Kidney (tissue), 14 donors: ENCODE results near the gene FRMD4A. TPM values are rescaled to one million over a fixed set of nuclear protein-coding genes. Genes with fewer than 3 reads are reported as not detected.

Experiments used
- DNase-seq, 5 donors: peaks; one replicate each; pipeline ENCODE4 v3.0.0-alpha.2; 2013 to 2020
- FAIRE-seq: peaks from 2 replicates; lab custom pipeline; 2012; peaks lifted over from hg19 to GRCh38; lab: Jason Lieb, UNC
- H3K27ac ChIP-seq, 2 donors: one replicate each; pipeline ENCODE4 v1.7.0; 2013; ENCODE audit warnings: low read depth in 2 of 2, low read length in 2 of 2, inconsistent platforms in 1 of 2
- H3K27me3 ChIP-seq: one replicate; pipeline ENCODE4 v1.7.1; 2013; ENCODE audit warnings: low read length, inconsistent platforms; ENCODE audit not compliant: control insufficient read depth, insufficient read depth
- H3K36me3 ChIP-seq, 3 donors: one replicate each; pipeline versions ENCODE4 v1.7.0 to v1.7.1; 2013; ENCODE audit warnings: low read length in 3 of 3, control low read depth in 1 of 3, inconsistent platforms in 1 of 3; ENCODE audit not compliant: insufficient read depth in 3 of 3, control insufficient read depth in 2 of 3
- H3K4me1 ChIP-seq, 3 donors: one replicate each; pipeline versions ENCODE4 v1.7.0 to v1.7.1; 2013; ENCODE audit warnings: low read length in 3 of 3, inconsistent platforms in 1 of 3, low read depth in 1 of 3; ENCODE audit not compliant: control insufficient read depth in 2 of 3, insufficient read depth in 2 of 3
- H3K4me3 ChIP-seq, 3 donors: one replicate each; pipeline versions ENCODE4 v1.7.0 to v1.8.1; 2013; ENCODE audit warnings: low read length in 3 of 3, control low read depth in 1 of 3, inconsistent platforms in 1 of 3
- H3K9ac ChIP-seq, 3 donors: one replicate each; pipeline versions ENCODE4 v1.7.0 to v1.7.1; 2013; ENCODE audit warnings: low read length in 3 of 3, control low read depth in 1 of 3, inconsistent platforms in 1 of 3
- H3K9me3 ChIP-seq, 3 donors: one replicate each; pipeline versions ENCODE4 v1.7.0 to v1.7.1; 2013; ENCODE audit warnings: low read length in 3 of 3, control low read depth in 1 of 3, inconsistent platforms in 1 of 3; ENCODE audit not compliant: control insufficient read depth in 2 of 3, insufficient read depth in 1 of 3
- intact Hi-C: fragments of 100-400 bp; cut with DNase I; formaldehyde crosslinking; loops from one replicate; pipeline ENCODE4 v1.11.1; 2022
- polyA plus RNA-seq: library from polyadenylated mRNA; stranded (reverse); fragments of 350-450 nt; fragmentation: Illumina TruSeq; extraction: RNeasy Lipid Tissue Mini Kit (QIAGEN cat#74804); gene quantifications from one replicate; pipeline ENCODE4 v1.2.3, GENCODE V29; 2014; ENCODE audit warnings: low read depth, low replicate concordance; ENCODE audit not compliant: insufficient read depth
- total RNA-seq: library from RNA; stranded (reverse); fragmentation: NEBNext Ultra II Directional; extraction: Animal tissue kit (Norgen Biotek cat#: 25700); gene quantifications from one replicate; pipeline ENCODE4 v1.2.1, GENCODE V29; 2021
- TF ChIP-seq, protein P1 (sequence below): IDR thresholded peaks from 3 replicates; pipeline ENCODE4 v1.5.1; 2012; ENCODE audit warnings: mild to moderate bottlenecking, moderate library complexity, borderline replicate concordance; ENCODE audit not compliant: insufficient read depth; ENCODE audit errors: extremely low read depth
- donor health status: control.
- donor health status: control.
- donor health status: control.
- donor health status: control.
- donor health status: control.
- donor health status: DM: yes; HTN: yes; CAD: no.
- donor health status: Normal renal cell carcinoma (clear cell type).

Gene FRMD4A
- total and polyA plus RNA-seq, 2 donors from 2014 or later = 16.0 to 68.2 TPM

DNA sequence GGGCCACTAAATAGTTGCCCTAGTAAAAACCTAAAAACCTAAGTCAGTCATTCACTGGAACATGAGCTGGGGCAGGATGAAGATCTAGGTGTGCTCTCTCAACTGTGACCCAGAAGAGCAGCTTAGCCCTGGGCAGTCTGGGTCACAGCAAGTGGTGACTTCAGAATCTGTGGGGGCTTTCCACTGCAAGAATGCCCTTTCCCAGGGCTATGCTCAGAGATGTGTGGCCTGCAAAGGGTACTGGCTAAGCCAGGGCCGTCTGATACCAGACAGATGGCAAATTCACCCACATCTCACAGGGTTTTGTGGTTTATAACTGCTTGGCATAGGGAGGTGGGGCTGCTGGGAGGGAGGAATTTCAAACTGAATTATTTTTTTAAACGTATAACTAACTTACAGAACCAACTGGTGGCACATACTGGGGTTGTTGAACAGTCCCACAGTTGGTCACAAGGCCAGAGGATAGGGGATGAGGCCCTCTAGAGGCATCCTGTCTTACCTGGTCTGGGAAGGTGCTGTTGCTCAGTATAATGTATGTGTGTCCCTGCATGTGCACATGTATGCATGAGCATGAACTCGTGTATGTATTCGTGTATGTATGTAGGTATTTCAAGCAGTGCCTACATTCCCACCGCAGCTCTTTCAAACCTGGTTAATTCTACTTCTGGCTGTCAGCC, 680.7 kb downstream of the FRMD4A start:
- no peak for DNase-seq
- Histone ChIP-seq H3K27ac (no peak overlapping the region), H3K9ac (no peak overlapping the region), H3K27me3 (no peaks in the 10 kb centered on the region), H3K4me1 (peaks cover 0 to 2% (median 0%) of the 10 kb centered on the region in 3 donors), H3K36me3 (peaks cover 3 to 74% (median 35%) of the 10 kb centered on the region in 3 donors), H3K9me3 (no peaks in the 10 kb centered on the region), H3K4me3 (no peak overlapping the region)
- FAIRE-seq = no peak
- intact Hi-C loops = no loop called here
- TF ChIP-seq, protein P1, sequence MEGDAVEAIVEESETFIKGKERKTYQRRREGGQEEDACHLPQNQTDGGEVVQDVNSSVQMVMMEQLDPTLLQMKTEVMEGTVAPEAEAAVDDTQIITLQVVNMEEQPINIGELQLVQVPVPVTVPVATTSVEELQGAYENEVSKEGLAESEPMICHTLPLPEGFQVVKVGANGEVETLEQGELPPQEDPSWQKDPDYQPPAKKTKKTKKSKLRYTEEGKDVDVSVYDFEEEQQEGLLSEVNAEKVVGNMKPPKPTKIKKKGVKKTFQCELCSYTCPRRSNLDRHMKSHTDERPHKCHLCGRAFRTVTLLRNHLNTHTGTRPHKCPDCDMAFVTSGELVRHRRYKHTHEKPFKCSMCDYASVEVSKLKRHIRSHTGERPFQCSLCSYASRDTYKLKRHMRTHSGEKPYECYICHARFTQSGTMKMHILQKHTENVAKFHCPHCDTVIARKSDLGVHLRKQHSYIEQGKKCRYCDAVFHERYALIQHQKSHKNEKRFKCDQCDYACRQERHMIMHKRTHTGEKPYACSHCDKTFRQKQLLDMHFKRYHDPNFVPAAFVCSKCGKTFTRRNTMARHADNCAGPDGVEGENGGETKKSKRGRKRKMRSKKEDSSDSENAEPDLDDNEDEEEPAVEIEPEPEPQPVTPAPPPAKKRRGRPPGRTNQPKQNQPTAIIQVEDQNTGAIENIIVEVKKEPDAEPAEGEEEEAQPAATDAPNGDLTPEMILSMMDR = no peak

DNA sequence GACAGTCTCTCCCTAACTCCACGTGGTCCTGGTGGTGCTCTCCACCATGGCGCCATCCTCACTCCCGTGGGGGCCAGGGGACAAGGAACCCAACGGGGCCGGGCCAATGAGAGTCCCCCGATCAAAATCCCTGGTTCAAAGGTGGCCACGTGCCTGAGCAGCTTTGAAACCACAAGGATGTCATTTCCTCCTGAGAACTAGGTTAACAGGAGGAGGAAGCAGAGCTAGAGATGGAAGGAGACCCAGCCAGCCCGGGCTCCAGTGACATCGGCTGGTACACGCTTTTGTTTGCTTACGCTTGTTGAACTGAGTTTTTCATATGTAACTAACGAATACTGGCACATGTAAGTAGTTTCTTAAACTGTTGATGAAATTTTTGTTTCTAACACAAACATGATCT, 682.3 kb downstream of the FRMD4A start:
- Histone ChIP-seq H3K27me3 (no peaks in the 10 kb centered on the region), H3K36me3 (peaks cover 3 to 58% (median 23%) of the 10 kb centered on the region in 3 donors), H3K9ac (no peak overlapping the region), H3K4me1 (peaks cover 0 to 2% (median 0%) of the 10 kb centered on the region in 3 donors), H3K4me3 (no peak overlapping the region), H3K9me3 (no peaks in the 10 kb centered on the region), H3K27ac (no peak overlapping the region)
- TF ChIP-seq, protein P1 = no peak
- intact Hi-C loops = no loop called here
- FAIRE-seq (no peak), DNase-seq (no peak)

DNA sequence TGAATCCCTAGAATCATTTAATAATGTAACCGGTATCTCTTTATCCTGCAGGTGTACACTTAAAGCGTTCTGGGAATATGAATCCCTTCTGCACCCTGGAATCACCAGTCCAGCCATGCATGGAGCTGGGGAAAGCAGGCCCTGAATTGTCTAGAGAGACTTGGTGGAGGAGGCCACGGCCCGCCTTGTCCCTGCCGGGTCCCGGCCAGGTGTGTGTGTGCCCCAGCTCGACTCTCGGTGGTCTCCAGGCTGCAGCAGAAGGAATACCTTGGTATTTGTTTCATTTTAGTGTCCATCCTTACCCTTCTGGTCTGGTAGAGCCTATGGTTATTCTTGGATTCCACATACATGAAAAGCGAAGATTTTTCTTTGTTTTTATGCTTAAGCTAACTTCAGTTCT, 685.9 kb downstream of the FRMD4A start:
- intact Hi-C loops = no loop called here
- Histone ChIP-seq H3K9me3 (peaks cover 0 to 11% (median 0%) of the 10 kb centered on the region in 3 donors), H3K27me3 (no peaks in the 10 kb centered on the region), H3K36me3 (peaks cover 3 to 48% (median 21%) of the 10 kb centered on the region in 3 donors), H3K9ac (no peak overlapping the region), H3K27ac (no peak overlapping the region), H3K4me3 (no peak overlapping the region), H3K4me1 (no peaks in the 10 kb centered on the region)
- no peak for FAIRE-seq
- TF ChIP-seq, protein P1 = no peak
- no peak for DNase-seq
